ENCODE data around the gene AFAP1L2.

Gene AFAP1L2

DNA sequence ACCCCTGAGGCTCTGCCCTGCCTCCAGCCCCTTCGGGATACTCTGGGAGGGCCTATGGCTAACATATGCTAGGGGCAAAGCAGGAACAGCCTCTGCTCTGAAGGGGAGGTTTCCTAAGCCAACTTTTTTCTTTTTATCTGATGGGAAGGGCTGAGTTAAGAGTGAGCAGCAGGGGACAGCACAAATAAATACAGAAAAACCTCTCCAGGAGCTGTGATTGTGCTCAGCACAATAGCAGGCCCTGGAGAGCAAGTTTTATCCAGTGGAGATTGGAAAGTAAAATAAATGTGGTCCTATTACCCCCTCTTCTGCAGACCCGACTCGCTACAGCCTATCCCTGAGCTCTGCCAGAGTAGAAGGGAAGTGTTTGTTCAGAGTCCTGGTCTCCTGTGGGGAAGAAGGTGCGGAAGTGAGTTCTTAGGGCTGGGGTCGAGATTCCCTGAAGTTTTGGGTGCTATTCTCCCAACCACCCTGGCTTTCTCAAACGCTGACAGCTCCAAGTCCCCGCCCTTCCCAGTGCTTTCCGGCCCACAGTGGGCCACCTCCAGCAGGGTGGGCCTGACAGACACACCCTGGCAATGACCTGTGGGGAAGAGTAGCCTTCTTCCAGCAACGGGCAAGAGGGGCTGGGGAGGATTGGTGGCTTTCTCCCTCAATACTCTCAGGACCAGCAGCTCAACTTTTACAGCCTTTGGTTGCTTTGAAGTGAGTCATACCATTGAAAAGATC, 23.0 kb upstream of the AFAP1L2 start:
- TF ChIP-seq, protein P1, sequence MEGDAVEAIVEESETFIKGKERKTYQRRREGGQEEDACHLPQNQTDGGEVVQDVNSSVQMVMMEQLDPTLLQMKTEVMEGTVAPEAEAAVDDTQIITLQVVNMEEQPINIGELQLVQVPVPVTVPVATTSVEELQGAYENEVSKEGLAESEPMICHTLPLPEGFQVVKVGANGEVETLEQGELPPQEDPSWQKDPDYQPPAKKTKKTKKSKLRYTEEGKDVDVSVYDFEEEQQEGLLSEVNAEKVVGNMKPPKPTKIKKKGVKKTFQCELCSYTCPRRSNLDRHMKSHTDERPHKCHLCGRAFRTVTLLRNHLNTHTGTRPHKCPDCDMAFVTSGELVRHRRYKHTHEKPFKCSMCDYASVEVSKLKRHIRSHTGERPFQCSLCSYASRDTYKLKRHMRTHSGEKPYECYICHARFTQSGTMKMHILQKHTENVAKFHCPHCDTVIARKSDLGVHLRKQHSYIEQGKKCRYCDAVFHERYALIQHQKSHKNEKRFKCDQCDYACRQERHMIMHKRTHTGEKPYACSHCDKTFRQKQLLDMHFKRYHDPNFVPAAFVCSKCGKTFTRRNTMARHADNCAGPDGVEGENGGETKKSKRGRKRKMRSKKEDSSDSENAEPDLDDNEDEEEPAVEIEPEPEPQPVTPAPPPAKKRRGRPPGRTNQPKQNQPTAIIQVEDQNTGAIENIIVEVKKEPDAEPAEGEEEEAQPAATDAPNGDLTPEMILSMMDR (conservative IDR thresholded peaks at IDR 0.05; ENCODE audit: low read depth, low read length), result no peak
- no peak overlapping the region for H3K4me3 ChIP-seq (ENCODE audit: low read length)
- no peak for DNase-seq (ENCODE audit: low read depth)

DNA sequence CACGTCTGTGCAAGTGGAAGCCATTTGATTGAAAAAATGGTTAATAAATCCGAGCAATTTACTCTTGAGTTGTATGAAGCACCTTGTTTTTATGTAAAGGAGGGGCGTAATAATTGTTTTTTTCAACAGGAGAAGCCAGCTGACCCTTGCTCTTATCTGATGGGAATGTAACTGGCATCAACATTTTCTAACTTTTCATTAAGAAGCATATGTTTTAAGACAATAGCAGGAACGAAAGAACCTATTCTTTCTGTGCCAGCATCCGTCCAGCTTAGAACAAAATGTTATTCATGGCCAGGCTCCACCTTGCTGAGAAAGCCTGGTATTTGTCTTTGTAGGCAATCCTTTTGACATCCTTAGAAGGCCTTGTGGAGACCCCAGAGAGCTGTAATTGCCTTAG, 22.2 kb upstream of the AFAP1L2 start:
- no peak overlapping the region for H3K4me3 ChIP-seq (ENCODE audit: low read length)
- DNase-seq (ENCODE audit: low read depth), result no peak
- TF ChIP-seq, protein P1 (conservative IDR thresholded peaks at IDR 0.05; ENCODE audit: low read depth, low read length), result no peak

DNA sequence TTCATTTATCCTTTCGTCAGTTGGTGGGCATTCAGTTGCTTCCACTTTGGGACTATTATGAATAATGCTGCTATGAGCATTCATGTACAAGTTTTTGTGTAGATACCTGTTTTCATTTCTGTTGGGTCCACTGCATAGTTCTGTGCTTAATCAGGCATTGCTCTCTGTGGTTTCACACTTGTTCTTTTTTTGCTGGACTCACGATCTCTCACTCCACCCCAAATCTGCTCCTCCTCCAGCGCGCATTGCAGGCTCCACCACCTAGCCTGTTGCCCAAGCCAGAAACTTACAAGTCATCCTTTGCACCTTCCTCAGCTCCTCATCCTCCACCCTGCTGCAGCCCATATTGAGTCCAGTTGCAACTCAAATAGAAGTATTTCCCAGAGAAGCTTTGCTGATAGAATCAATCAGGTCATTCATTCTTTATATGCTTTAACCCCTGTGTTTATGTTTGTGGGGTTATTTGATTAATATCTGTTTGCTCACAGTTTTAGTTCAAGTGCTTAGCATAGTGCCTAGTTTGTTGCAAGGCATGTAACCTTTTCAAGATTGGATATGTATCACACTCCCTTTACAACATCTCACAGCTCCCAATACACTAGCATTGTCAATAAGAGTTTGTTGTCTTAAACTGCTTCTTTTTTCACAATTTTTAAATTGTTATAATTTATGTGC, 16.6 kb upstream of the AFAP1L2 start:
- DNase-seq (ENCODE audit: low read depth), result no peak

DNA sequence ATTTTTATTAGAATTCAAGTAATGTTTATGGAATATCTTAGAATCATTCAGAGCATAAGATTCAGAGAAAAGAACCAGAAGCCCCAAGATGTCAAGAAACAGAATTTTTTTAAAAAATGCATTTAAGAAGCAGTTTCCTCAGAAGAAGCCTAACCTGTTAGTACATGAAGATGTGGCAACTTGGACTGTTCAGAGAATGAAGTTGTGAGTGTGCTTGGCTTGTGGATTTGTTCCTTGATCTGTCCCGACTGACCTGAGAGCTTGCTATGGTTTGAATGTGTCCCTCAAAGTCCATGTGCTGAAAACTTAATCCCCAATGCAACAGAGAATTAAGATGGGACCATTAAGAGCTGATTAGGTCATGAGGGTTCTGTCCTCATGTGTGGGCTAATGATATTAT, 13.8 kb upstream of the AFAP1L2 start:
- TF ChIP-seq, protein P1 (conservative IDR thresholded peaks at IDR 0.05; ENCODE audit: low read depth, low read length), result no peak
- H3K4me3 ChIP-seq (ENCODE audit: low read length), result no peak overlapping the region
- DNase-seq (ENCODE audit: low read depth), result no peak

More for the DNA sequence above, 16.6 kb upstream of the AFAP1L2 start:
- TF ChIP-seq, protein P1 (conservative IDR thresholded peaks at IDR 0.05; ENCODE audit: low read depth, low read length), result no peak
- no peak overlapping the region for H3K4me3 ChIP-seq (ENCODE audit: low read length)

DNA sequence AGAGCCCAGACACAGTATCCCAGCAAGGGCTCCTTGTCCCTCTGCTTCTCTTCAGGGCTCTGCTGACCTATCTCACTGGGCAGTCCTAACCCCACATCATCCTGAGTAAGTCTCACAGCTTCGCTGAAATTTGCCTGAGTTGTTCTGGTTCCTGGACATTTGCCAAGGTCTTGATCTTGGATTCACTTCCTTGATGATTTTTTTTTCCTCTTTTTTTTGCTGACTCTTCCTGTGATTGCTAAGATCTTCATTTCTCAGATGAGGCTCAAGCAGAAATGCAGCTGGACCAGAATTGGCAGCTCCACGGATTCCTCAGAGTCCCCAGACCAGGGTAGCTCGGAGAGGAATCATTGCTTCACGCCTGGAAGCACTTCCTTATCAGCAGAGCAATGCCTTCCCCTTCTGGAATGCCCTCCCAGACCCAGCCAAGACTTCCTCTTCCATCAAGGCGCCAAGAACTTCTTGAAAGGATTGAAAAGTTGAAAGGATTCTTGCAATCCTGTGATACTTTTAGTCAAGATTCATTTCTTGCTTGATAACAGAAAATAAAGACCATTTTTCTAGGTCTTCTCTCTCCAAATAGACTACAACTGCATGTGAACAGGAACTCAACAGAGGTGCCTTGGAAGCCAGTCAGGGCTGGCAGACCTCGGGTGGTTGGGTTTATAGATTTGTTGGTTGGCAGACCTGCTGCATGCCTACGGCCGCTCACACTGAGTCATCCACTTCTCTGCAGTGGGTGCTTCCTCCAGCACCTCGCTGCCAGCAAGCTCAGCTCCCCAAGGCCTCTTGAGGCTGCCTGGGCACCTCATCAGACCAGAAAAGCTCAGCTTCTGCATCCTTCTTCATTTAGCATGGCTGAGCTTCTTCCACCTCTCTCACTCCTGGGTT, 8.8 kb upstream of the AFAP1L2 start:
- TF ChIP-seq, protein P1 (conservative IDR thresholded peaks at IDR 0.05; ENCODE audit: low read depth, low read length), result no peak
- no peak overlapping the region for H3K4me3 ChIP-seq (ENCODE audit: low read length)
- DNase-seq (ENCODE audit: low read depth), result peak; percentile 21

DNA sequence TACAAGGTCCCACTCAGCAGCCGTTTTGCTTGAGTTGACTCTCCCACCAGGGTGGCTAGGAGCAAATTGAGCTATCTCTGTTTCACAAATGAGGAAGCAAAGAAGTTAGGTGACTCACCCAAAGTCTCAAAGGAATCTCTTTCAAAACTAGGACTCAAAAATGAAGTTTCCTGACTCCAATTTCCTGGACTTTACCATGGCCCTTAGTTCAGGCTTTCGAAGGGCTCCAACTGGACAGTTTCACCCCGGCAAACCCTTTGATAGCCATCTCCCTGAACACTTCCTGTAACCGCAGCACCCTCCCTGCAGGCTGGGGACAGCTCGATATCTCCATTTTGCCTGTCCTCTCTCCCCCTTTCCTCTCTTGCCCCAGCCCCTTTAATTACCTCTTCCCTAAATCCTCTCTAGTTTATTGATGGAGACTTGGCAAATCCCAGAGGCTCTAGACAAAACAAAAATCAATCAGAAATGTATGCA, 4.7 kb upstream of the AFAP1L2 start:
- TF ChIP-seq, protein P1 (conservative IDR thresholded peaks at IDR 0.05; ENCODE audit: low read depth, low read length), result no peak
- no peak overlapping the region for H3K4me3 ChIP-seq (ENCODE audit: low read length)
- no peak for DNase-seq (ENCODE audit: low read depth)
